K562 (cell line): Measurements from ENCODE around the gene LHX3. TPM values are rescaled to one million over a fixed set of nuclear protein-coding genes. Genes with fewer than 3 reads are reported as not detected.
A peak's percentile ranks its signal among the peaks of the same experiment; 100 is the strongest.

Source experiments
- CEBPB ChIP-seq: fragments of 450-650 bp; IDR thresholded peaks from 2 replicates; pipeline ENCODE4 v1.6.1; 2016; ENCODE audit warnings: missing genetic modification characterization, missing compliant biosample characterization
- CHCHD3 ChIP-seq: fragments of 250-450 bp; sonication (Bioruptor Pico); IDR thresholded peaks from 2 replicates; pipeline ENCODE4 v2.1.2; 2022; ENCODE audit warnings: mild to moderate bottlenecking
- CREB3L1 ChIP-seq: fragments of 450-650 bp; IDR thresholded peaks from 2 replicates; pipeline ENCODE4 v1.6.1; 2014; ENCODE audit warnings: low read depth, mild to moderate bottlenecking, moderate library complexity, borderline replicate concordance
- DACH1 ChIP-seq: fragments of 450-650 bp; IDR thresholded peaks from 2 replicates; pipeline ENCODE4 v1.6.1; 2018; ENCODE audit not compliant: partially characterized antibody
- E2F5 ChIP-seq: sonication (generic); formaldehyde crosslinking; IDR thresholded peaks from 2 replicates; pipeline ENCODE4 v1.8.0; 2022; ENCODE audit warnings: mild to moderate bottlenecking, missing genetic modification reagents
- ESRRA ChIP-seq: fragments of 450-650 bp; IDR thresholded peaks from 2 replicates; pipeline ENCODE4 v1.6.1; 2014; ENCODE audit warnings: low read depth, mild to moderate bottlenecking, moderate library complexity, borderline replicate concordance
- FUS ChIP-seq: fragments of 200-400 bp; formaldehyde crosslinking; optimal IDR thresholded peaks from 2 replicates; pipeline ENCODE3; 2017; ENCODE audit warnings: low read depth, low read length
- HDAC6 ChIP-seq: IDR thresholded peaks from 2 replicates; pipeline ENCODE4 v1.6.1; 2012; ENCODE audit warnings: low read depth, mild to moderate bottlenecking, control low read depth, inconsistent platforms, low read length, moderate library complexity
- JUNB ChIP-seq: fragments of 450-650 bp; formaldehyde crosslinking; conservative IDR thresholded peaks from 2 replicates; pipeline ENCODE4 v1.4.0; 2020; ENCODE audit warnings: mild to moderate bottlenecking
- MAFK ChIP-seq: IDR thresholded peaks from 2 replicates; pipeline ENCODE4 v1.6.1; 2011; ENCODE audit warnings: low read length, improper control_type of control experiment
- MBD2 ChIP-seq: sonication (generic); IDR thresholded peaks from 2 replicates; pipeline ENCODE4 v1.6.1; 2016; ENCODE audit warnings: low read depth, borderline replicate concordance
- MED1 ChIP-seq: sonication (generic); formaldehyde crosslinking; IDR thresholded peaks from 2 replicates; pipeline ENCODE4 v1.8.1; 2023; ENCODE audit warnings: missing genetic modification reagents, borderline replicate concordance
- NCOA1 ChIP-seq: fragments of 450-650 bp; IDR thresholded peaks from 2 replicates; pipeline ENCODE4 v1.6.1; 2016; ENCODE audit warnings: low read depth
- NR1H2 ChIP-seq: sonication (generic); formaldehyde crosslinking; IDR thresholded peaks from 2 replicates; pipeline ENCODE4 v1.4.0; 2020; ENCODE audit warnings: mild to moderate bottlenecking, missing genetic modification reagents
- NR2C1 ChIP-seq, 2 experiments: fragments of 450-650 bp; IDR thresholded peaks; 2 replicates each; pipeline ENCODE4 v1.6.1; 2017; ENCODE audit warnings: mild to moderate bottlenecking in 2 of 2, antibody characterized with exemption in 1 of 2, inconsistent platforms in 1 of 2, missing compliant biosample characterization in 1 of 2, missing genetic modification characterization in 1 of 2
- RCOR1 ChIP-seq, 2 experiments: IDR thresholded peaks; 2 replicates each; pipeline ENCODE4 v1.6.1; 2012; ENCODE audit warnings: low read depth in 2 of 2, low read length in 2 of 2, borderline replicate concordance in 1 of 2, improper control_type of control experiment in 1 of 2
- STAG1 ChIP-seq: sonication (generic); formaldehyde crosslinking; IDR thresholded peaks from 2 replicates; pipeline ENCODE4 v1.5.0; 2020; ENCODE audit warnings: missing genetic modification reagents, borderline replicate concordance
- TAF7 ChIP-seq: fragments of 450-650 bp; IDR thresholded peaks from 2 replicates; pipeline ENCODE4 v1.6.1; 2016; ENCODE audit warnings: missing genetic modification characterization, missing compliant biosample characterization
- TARDBP ChIP-seq: fragments of 450-650 bp; IDR thresholded peaks from 2 replicates; pipeline ENCODE4 v1.6.1; 2016
- TEAD1 ChIP-seq, 2 experiments: fragments of 450-650 bp in 1 of 2; sonication (generic) in 1 of 2; formaldehyde crosslinking; IDR thresholded peaks; 2 replicates each; pipeline versions ENCODE4 v1.4.0 to v1.8.0; 2020 to 2022; ENCODE audit warnings: mild to moderate bottlenecking in 2 of 2, missing genetic modification reagents in 1 of 2
- ZFPM2 ChIP-seq: fragments of 250-450 bp; sonication (Bioruptor Pico); IDR thresholded peaks from 2 replicates; pipeline ENCODE4 v1.5.1; 2022; ENCODE audit warnings: mild to moderate bottlenecking
- ZNF347 ChIP-seq: fragments of 450-650 bp; formaldehyde crosslinking; IDR thresholded peaks from 2 replicates; pipeline ENCODE4 v1.4.0; 2020; ENCODE audit warnings: low read depth, mild to moderate bottlenecking, moderate library complexity
- polyA plus RNA-seq, 8 experiments: library from polyadenylated mRNA; depleted of rRNA in 4 of 8; stranded (reverse) in 5 of 8; unstranded in 3 of 8; fragments of >200 nt; fragmentation: Nextera tagmentation in 2 of 8; fragmentation: Illumina TruSeq in 1 of 8; extraction: Ambion mirVana in 2 of 8; extraction: Trizol in 1 of 8; gene quantifications; 2 replicates each; pipeline versions ENCODE4 v1.2.1 to v1.2.3, GENCODE V29; 2011 to 2014; ENCODE audit warnings: inconsistent platforms in 1 of 8, missing spikeins in 1 of 8
- total RNA-seq, 7 experiments: library from RNA; depleted of rRNA in 6 of 7; stranded (reverse); fragments of >200 nt in 6 of 7; fragmentation: Illumina TruSeq in 2 of 7; extraction: Trizol in 2 of 7; gene quantifications; 2 replicates each; pipeline versions ENCODE4 v1.2.1 to v1.2.3, GENCODE V29; 2011 to 2021; ENCODE audit warnings: low replicate concordance in 1 of 7
- TF ChIP-seq, protein P1 (sequence below), 2 experiments: fragments of 450-650 bp; conservative IDR thresholded peaks; 2 replicates each; pipeline ENCODE4 v1.6.1; 2017; ENCODE audit warnings: mild to moderate bottlenecking in 2 of 2, moderate library complexity in 2 of 2
- TF ChIP-seq, protein P2 (sequence below): fragments of 250-450 bp; sonication (Bioruptor Pico); IDR thresholded peaks from 2 replicates; pipeline ENCODE4 v1.8.0; 2022; ENCODE audit warnings: inconsistent platforms

The LHX3 gene
- total and polyA plus RNA-seq, 9 of the 15 experiments (the other 6 are each of a cell fraction or from before 2014, with no cell fraction given): 0.09 TPM; not detected in 8

DNA sequence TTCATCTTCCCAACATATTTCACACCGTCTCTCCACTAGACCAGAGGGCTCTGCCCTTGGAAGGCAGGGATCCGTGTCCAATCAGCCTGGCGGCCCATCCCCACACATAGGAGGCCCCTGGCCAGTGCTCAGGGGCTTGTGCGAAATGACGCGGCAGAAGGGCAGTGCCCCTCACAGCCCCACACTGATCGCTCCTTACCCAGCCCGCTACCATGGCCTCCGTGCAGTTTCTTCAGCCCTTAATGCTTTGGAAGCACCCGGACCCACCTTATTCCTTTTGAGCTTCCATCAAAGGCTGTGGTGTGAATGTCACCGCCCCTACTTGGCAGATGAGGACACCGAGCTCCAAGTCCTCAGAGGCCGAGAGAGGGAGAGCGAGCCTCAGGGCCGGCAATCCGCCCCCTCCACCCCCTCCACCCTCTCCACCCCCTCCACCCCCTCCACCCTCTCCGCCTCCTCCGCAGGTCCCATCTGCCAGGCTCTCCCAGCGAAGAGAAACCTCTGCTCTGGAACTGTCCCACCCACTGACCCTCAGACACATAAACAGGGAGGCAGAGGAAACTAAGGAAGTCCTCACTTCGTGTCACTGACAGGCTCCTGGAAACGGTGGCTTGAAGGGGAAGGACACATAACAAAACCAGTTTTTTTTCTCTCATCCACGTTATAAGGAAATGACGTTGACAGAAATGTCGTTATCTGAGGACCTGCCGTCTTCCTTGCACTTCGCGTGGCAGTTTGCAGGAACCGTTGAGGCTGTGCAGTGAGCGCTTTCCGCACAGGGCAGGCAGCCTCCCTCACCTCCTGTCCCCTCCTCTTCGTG is 26.8 kb upstream of the LHX3 start (continued):
- TF ChIP-seq CHCHD3 (CRISPR knock-in tag) (no peak), NR1H2 (CRISPR knock-in tag) (no peak), CREB3L1 (peak; percentile 67; the same call in 1 of the 2 replicates), NR2C1 (IDR thresholded peaks at IDR 0.05) (no peak), NR2C1 (tag; IDR thresholded peaks at IDR 0.05) (no peak), CEBPB (tag) (0 out of 2 replicates have a peak, but pooled peaks have one; percentile 14), MED1 (CRISPR knock-in tag) (no peak), TEAD1 (CRISPR knock-in tag; IDR thresholded peaks at IDR 0.05) (no peak), MBD2 (no peak), TARDBP (no peak), ZFPM2 (CRISPR knock-in tag) (no peak), MAFK (no peak), NCOA1 (no peak), FUS (no peak), ZNF347 (CRISPR knock-in tag) (no peak), STAG1 (no peak), HDAC6 (no peak), TAF7 (tag) (no peak), DACH1 (no peak), ESRRA (peak; percentile 62), RCOR1 (IDR thresholded peaks at IDR 0.05; ENCODE audit: borderline replicate concordance in 1 of 2, low read depth in 2 of 2, low read length in 2 of 2) (no peak), E2F5 (CRISPR knock-in tag) (no peak), JUNB (CRISPR knock-in tag) (no peak)
- TF ChIP-seq, protein P1, sequence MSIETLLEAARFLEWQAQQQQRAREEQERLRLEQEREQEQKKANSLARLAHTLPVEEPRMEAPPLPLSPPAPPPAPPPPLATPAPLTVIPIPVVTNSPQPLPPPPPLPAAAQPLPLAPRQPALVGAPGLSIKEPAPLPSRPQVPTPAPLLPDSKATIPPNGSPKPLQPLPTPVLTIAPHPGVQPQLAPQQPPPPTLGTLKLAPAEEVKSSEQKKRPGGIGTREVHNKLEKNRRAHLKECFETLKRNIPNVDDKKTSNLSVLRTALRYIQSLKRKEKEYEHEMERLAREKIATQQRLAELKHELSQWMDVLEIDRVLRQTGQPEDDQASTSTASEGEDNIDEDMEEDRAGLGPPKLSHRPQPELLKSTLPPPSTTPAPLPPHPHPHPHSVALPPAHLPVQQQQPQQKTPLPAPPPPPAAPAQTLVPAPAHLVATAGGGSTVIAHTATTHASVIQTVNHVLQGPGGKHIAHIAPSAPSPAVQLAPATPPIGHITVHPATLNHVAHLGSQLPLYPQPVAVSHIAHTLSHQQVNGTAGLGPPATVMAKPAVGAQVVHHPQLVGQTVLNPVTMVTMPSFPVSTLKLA (conservative IDR thresholded peaks at IDR 0.05): peak in 1 of 2 experiments; percentile 50; a peak in 1 of 4 replicates
- TF ChIP-seq, protein P2, sequence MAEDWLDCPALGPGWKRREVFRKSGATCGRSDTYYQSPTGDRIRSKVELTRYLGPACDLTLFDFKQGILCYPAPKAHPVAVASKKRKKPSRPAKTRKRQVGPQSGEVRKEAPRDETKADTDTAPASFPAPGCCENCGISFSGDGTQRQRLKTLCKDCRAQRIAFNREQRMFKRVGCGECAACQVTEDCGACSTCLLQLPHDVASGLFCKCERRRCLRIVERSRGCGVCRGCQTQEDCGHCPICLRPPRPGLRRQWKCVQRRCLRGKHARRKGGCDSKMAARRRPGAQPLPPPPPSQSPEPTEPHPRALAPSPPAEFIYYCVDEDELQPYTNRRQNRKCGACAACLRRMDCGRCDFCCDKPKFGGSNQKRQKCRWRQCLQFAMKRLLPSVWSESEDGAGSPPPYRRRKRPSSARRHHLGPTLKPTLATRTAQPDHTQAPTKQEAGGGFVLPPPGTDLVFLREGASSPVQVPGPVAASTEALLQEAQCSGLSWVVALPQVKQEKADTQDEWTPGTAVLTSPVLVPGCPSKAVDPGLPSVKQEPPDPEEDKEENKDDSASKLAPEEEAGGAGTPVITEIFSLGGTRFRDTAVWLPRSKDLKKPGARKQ: no peak
